ENCODE results near the gene GRAMD1A. TPM values are rescaled to one million over a fixed set of nuclear protein-coding genes. Genes with fewer than 3 reads are reported as not detected.

GRAMD1A gene
- total and polyA plus RNA-seq, 12 donors: 19.5 to 49.4 (median 31.8) TPM

DNA sequence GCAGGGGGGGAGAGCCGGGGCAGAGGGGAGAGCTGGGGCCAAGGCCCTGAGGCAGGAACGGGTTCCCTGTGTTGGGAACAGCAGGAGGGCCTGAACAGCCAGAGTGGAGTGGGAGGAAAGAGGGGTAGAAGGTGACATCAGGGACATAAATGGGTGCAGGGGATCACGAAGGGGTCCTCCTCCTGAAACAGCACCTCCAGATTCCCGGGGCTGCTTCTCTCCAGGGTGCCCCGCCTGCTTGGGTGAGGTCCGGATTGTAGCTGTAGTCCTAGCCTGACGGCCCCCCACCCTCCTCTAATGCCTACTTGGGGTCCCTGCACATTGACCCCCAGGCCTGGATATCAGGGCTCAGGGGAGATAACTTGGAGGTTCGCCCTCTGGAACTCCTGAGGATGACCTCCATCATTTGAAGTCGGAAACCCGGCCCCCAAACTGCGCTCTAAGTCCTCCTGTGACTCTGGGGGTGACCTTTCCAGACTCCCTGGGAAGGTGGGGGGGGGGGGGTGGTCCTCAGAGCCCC lies 29.7 kb downstream of the GRAMD1A start:
- intact Hi-C loops (cut with DNase I): no loop called here
- ATAC-seq: peak in 4 of 8 donors; percentile 1 to 19 (median 4)
- TF ChIP-seq, protein P1, sequence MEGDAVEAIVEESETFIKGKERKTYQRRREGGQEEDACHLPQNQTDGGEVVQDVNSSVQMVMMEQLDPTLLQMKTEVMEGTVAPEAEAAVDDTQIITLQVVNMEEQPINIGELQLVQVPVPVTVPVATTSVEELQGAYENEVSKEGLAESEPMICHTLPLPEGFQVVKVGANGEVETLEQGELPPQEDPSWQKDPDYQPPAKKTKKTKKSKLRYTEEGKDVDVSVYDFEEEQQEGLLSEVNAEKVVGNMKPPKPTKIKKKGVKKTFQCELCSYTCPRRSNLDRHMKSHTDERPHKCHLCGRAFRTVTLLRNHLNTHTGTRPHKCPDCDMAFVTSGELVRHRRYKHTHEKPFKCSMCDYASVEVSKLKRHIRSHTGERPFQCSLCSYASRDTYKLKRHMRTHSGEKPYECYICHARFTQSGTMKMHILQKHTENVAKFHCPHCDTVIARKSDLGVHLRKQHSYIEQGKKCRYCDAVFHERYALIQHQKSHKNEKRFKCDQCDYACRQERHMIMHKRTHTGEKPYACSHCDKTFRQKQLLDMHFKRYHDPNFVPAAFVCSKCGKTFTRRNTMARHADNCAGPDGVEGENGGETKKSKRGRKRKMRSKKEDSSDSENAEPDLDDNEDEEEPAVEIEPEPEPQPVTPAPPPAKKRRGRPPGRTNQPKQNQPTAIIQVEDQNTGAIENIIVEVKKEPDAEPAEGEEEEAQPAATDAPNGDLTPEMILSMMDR (IDR thresholded peaks at IDR 0.05): no peak

DNA sequence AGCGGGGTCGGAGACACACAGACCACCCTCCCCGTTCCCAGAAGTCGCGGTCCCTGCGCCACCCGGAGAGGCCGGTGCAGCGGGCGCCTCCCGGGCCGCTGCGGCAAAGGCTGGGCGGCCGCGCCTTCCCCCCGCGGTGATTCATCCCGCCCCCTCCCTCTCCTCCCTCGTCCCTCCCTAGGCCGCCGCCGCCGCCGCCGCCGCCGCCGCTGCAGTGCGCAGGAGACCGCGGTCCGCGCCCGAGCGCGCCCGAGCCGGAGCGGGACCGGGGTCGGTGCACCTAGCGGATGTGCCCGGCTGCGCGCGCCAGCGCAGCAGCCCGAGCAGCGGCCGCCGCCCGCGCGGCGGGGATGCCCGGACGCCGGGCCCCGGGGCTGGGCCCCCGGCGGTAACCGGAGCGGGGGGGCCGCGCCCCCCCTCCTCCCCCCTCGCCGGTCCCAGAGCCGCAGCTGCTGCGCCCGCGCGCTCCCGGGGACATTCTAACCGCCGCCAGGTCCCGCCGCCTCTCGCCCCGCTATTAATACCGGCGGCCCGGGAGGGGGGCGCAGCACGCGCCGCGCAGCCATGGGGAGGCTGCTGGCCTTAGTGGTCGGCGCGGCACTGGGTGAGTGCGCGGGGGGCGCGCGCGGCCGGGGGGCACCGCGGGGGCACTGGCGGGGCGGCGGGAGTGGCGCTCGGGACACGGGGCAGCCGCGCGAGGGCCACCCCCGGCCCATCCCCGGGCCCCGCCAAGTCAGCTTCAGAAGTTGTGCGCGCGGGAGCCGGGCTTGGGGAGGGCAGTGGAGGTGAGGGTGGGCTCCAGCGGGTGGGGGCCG lies 30.3 kb downstream of the GRAMD1A start, which contains the start of gene SCN1B:
Gene SCN1B, plus strand, starts transcription at position 214 of the 815 bp plus-strand sequence. Its CDS starts 351 bp downstream, at position 565.
- H3K27ac ChIP-seq: peak within 1 kb of the TSS in 9 of 10 donors; percentile 31 to 65 (median 61)
- peak within 1 kb of the TSS; percentile 14 to 69 (median 57) for H3K4me3 ChIP-seq
- WGBS, 2 donors: 0 to 1% methylated on average over 72 to 103 of the region's 118 CpGs
- peaks cover 0 to 22% (median 0%) of the 10 kb centered on the region in 7 donors for H3K27me3 ChIP-seq
- H3K4me1 ChIP-seq: peaks cover 0 to 20% (median 11%) of the 10 kb centered on the region in 9 donors
- H3K9me3 ChIP-seq: no peaks in the 10 kb centered on the region
- intact Hi-C loops (cut with DNase I): no loop called here
- DNase-seq (peak; percentile 61 to 73), ATAC-seq (peak; percentile 63 to 82 (median 74))
- TF ChIP-seq, protein P1 (IDR thresholded peaks at IDR 0.05): no peak
- H3K36me3 ChIP-seq: peaks cover 0 to 41% (median 15%) of the 10 kb centered on the region in 9 donors

More for the DNA sequence above, 29.7 kb downstream of the GRAMD1A start:
- peaks cover 0 to 47% (median 19%) of the 10 kb centered on the region in 9 donors for H3K36me3 ChIP-seq
- DNase-seq: no peak
- peaks cover 0 to 22% (median 0%) of the 10 kb centered on the region in 7 donors for H3K27me3 ChIP-seq
- 25 to 32% methylated on average over 11 of the region's 11 CpGs for WGBS, 2 donors
- peak overlapping the region in 9 of 10 donors; percentile 38 to 69 (median 57) for H3K4me3 ChIP-seq
- H3K9me3 ChIP-seq: no peaks in the 10 kb centered on the region
- H3K4me1 ChIP-seq: peaks cover 0 to 20% (median 11%) of the 10 kb centered on the region in 9 donors
- H3K27ac ChIP-seq: peak overlapping the region in 9 of 10 donors; percentile 31 to 65 (median 60)

DNA sequence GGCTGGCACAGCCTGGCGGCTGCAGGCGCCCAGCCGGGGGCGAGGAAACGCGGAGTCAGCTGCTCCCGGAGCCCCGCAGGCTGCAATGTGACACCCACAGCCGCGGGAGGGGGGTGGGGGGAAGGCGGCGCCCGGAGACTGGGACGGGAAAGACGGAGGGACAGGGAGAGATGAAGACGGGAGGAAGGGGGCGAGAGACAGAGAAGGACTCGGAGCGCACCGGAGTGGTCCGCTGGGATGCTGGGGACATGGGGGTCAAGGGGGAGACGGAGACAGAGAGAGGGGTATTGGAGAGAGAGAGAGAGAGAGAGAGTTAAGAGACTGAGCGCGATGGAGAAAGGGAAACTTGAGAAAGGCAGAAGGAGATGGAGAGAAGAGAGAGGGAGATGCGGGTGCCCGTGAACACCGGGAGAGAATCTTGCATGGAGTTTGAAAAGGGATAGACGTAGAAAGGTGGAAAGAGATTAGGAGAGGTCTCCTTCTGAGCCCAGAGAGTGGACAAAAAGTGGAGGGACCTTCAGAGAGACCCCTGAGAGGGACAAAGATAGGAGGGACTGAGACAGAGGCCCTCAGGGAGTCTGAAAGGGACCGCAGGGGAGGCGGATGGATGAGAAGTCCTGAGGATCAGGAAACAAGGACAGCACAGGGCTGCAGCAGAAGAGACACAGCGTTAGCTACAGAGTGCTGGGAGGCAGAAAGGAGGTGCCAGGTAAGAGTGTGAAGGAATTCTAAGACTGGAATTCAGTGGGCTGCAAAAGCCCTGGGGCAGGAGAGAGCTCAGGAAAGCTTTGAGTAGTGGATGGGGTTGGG lies 31.2 kb downstream of the GRAMD1A start:
- H3K4me1 ChIP-seq: peaks cover 0 to 20% (median 11%) of the 10 kb centered on the region in 9 donors
- ATAC-seq (peak; percentile 4 to 58 (median 25)), DNase-seq (peak in 1 of 2 donors; percentile 55)
- no peaks in the 10 kb centered on the region for H3K9me3 ChIP-seq
- peak overlapping the region; percentile 14 to 69 (median 57) for H3K4me3 ChIP-seq
- TF ChIP-seq, protein P1 (IDR thresholded peaks at IDR 0.05): no peak
- peaks cover 0 to 38% (median 9%) of the 10 kb centered on the region in 9 donors for H3K36me3 ChIP-seq
- H3K27me3 ChIP-seq: peaks cover 0 to 22% (median 0%) of the 10 kb centered on the region in 7 donors
- 5 to 9% methylated on average over 28 to 31 of the region's 31 CpGs for WGBS, 2 donors
- H3K27ac ChIP-seq: peak overlapping the region in 6 of 10 donors; percentile 10 to 64 (median 51)
- intact Hi-C loops (cut with DNase I): no loop called here

All from heart right ventricle (tissue), 16 donors.